Peyer's patch (tissue), 4 donors: Measurements from ENCODE around the gene RUBCN. TPM values are rescaled to one million over a fixed set of nuclear protein-coding genes. Genes with fewer than 3 reads are reported as not detected.

Experiments used
- total RNA-seq, 4 donors: library from RNA; depleted of rRNA; stranded (reverse); fragments of >200 nt; gene quantifications; one replicate each; pipeline ENCODE4 v1.1.0, GENCODE V29; 2016

RUBCN gene
- total RNA-seq, 4 donors from 2014 or later: 45.4 to 113 (median 48.2) TPM

Other genes starting within 250 kb of the RUBCN start
- gene BDH1, start 180.9 kb downstream of the RUBCN start, total RNA-seq: 100 to 1,000 TPM; 120 to 269 (median 163) TPM
- 10 to 100 TPM; 15.4 to 62.7 (median 27.4) TPM for gene FYTTD1, start 13.0 kb upstream of the RUBCN start, total RNA-seq
- gene LRCH3, start 54.4 kb upstream of the RUBCN start, total RNA-seq: 10 to 100 TPM; 31.2 to 90.0 (median 41.7) TPM
- gene RPL35A, start 213.3 kb upstream of the RUBCN start, total RNA-seq: 100 to 1,000 TPM; 180 to 519 (median 209) TPM
- gene LMLN, start 223.3 kb upstream of the RUBCN start, total RNA-seq: 1 to 10 TPM in 3 of 4 donors, under 1 TPM in 1; 0.83 to 6.2 (median 4.2) TPM